Suprapubic skin (tissue), 4 donors: ENCODE measurements around the gene ENKD1. TPM values are rescaled to one million over a fixed set of nuclear protein-coding genes. Genes with fewer than 3 reads are reported as not detected.

ENCODE experiments used
- DNase-seq, 2 donors: peaks; one replicate each; pipeline ENCODE4 v3.0.0-alpha.2; 2019; ENCODE audit warnings: low spot score in 2 of 2
- H3K27ac ChIP-seq: fragments of 200-600 bp; sonication (generic); one replicate; pipeline ENCODE4 v1.5.1; 2019
- H3K27me3 ChIP-seq: fragments of 200-600 bp; sonication (generic); one replicate; pipeline ENCODE4 v1.5.1; 2019
- H3K36me3 ChIP-seq: fragments of 200-600 bp; sonication (generic); one replicate; pipeline ENCODE4 v1.5.1; 2019
- H3K4me1 ChIP-seq: fragments of 200-600 bp; sonication (generic); one replicate; pipeline ENCODE4 v1.5.1; 2019
- H3K4me3 ChIP-seq: fragments of 200-600 bp; sonication (generic); one replicate; pipeline ENCODE4 v1.5.1; 2019; ENCODE audit warnings: mild to moderate bottlenecking
- H3K9me3 ChIP-seq: fragments of 200-600 bp; sonication (generic); one replicate; pipeline ENCODE4 v1.5.1; 2019
- CTCF ChIP-seq, 2 donors: fragments of 200-600 bp in 1 of 2; fragments of 450-650 bp in 1 of 2; sonication (generic) in 1 of 2; IDR thresholded peaks; one replicate each; pipeline ENCODE4 v1.5.1; 2016 to 2019; ENCODE audit warnings: antibody characterized with exemption in 2 of 2, mild to moderate bottlenecking in 1 of 2, moderate library complexity in 1 of 2
- EP300 ChIP-seq: sonication (generic); formaldehyde crosslinking; IDR thresholded peaks from one replicate; pipeline ENCODE4 v1.6.1; 2017; ENCODE audit warnings: antibody characterized with exemption
- POLR2A ChIP-seq, 2 donors: fragments of 450-650 bp; IDR thresholded peaks; one replicate each; pipeline ENCODE4 v1.6.1; 2017; ENCODE audit warnings: antibody characterized with exemption in 2 of 2, mild to moderate bottlenecking in 2 of 2, moderate library complexity in 2 of 2
- POLR2AphosphoS5 ChIP-seq, 3 donors: sonication (generic); formaldehyde crosslinking; IDR thresholded peaks; one replicate each; pipeline ENCODE4 v1.6.1; 2017; ENCODE audit warnings: antibody characterized with exemption in 3 of 3
- WGBS: methylation state at CpG from one replicate; pipeline ENCODE4 v1.1.5; 2018; 5-methylcytosine and 5-hydroxymethylcytosine counted together
- total RNA-seq, 4 donors: library from RNA; depleted of rRNA; stranded (reverse); fragments of >200 nt; gene quantifications; one replicate each; pipeline ENCODE4 v1.1.0, GENCODE V29; 2016

ENKD1 gene
- total RNA-seq, 4 donors from 2014 or later = 10.1 to 33.6 (median 13.7) TPM

GRCh38 chr16:67613808-67614207, 52.7 kb downstream of the ENKD1 start:
- peaks cover 70% of the 10 kb centered on the region for H3K36me3 ChIP-seq
- no peaks in the 10 kb centered on the region for H3K27me3 ChIP-seq
- H3K27ac ChIP-seq = no peak overlapping the region
- no peaks in the 10 kb centered on the region for H3K4me1 ChIP-seq
- WGBS = 93% methylated on average over 10 of the region's 10 CpGs
- H3K4me3 ChIP-seq = no peak overlapping the region
- H3K9me3 ChIP-seq = no peaks in the 10 kb centered on the region
- DNase-seq = no peak
- TF ChIP-seq CTCF (IDR thresholded peaks at IDR 0.05) = no peak
- TF ChIP-seq POLR2AphosphoS5 (IDR thresholded peaks at IDR 0.05) = no peak
- no peak for TF ChIP-seq POLR2A (IDR thresholded peaks at IDR 0.05)
- no peak for TF ChIP-seq EP300

Other genes with a start within 250 kb of the ENKD1 start
- gene HSD11B2, start 235.6 kb downstream of the ENKD1 start, total RNA-seq = 100 to 1,000 TPM in 1 of 4 donors, 10 to 100 TPM in 3; 45.6 to 164 (median 69.1) TPM
- gene ATP6V0D1, start 185.6 kb downstream of the ENKD1 start, total RNA-seq = 100 to 1,000 TPM in 3 of 4 donors, 10 to 100 TPM in 1; 90.0 to 134 (median 110) TPM
- not detected for gene AGRP, start 183.2 kb downstream of the ENKD1 start, total RNA-seq
- gene RIPOR1, start 137.9 kb downstream of the ENKD1 start, total RNA-seq = 10 to 100 TPM; 20.6 to 41.5 (median 28.3) TPM
- 10 to 100 TPM; 36.2 to 50.1 (median 46.9) TPM for gene CTCF, start 104.2 kb downstream of the ENKD1 start, total RNA-seq
- 1 to 10 TPM in 1 of 4 donors, under 1 TPM in 3; 0.19 to 2.3 (median 0.51) TPM for gene CARMIL2, start 21.6 kb downstream of the ENKD1 start, total RNA-seq
- 10 to 100 TPM; 17.6 to 33.9 (median 22.3) TPM for gene ACD, start 6.5 kb downstream of the ENKD1 start, total RNA-seq
- gene PARD6A, start 5.8 kb downstream of the ENKD1 start, total RNA-seq = 1 to 10 TPM; 2.3 to 4.3 (median 3.4) TPM
- gene C16orf86, start 64 bp upstream of the ENKD1 start, total RNA-seq = 1 to 10 TPM; 2.1 to 6.8 (median 3.6) TPM
- gene GFOD2, start 52.6 kb upstream of the ENKD1 start, total RNA-seq = 10 to 100 TPM; 18.3 to 31.1 (median 25.9) TPM
- 10 to 100 TPM; 18.4 to 35.2 (median 27.6) TPM for gene RANBP10, start 139.8 kb upstream of the ENKD1 start, total RNA-seq
- 1 to 10 TPM in 2 of 4 donors, under 1 TPM in 2; 0.34 to 1.4 (median 0.87) TPM for gene TSNAXIP1, start 140.1 kb upstream of the ENKD1 start, total RNA-seq
- 10 to 100 TPM; 45.7 to 92.0 (median 76.4) TPM for gene THAP11, start 175.6 kb upstream of the ENKD1 start, total RNA-seq
- gene NUTF2, start 180.2 kb upstream of the ENKD1 start, total RNA-seq = 100 to 1,000 TPM; 101 to 161 (median 113) TPM
- gene CENPT, start 180.9 kb upstream of the ENKD1 start, total RNA-seq = 100 to 1,000 TPM; 140 to 311 (median 201) TPM
- gene EDC4, start 206.3 kb upstream of the ENKD1 start, total RNA-seq = 100 to 1,000 TPM in 1 of 4 donors, 10 to 100 TPM in 3; 59.5 to 110 (median 68.0) TPM
- gene NRN1L, start 218.1 kb upstream of the ENKD1 start, total RNA-seq = 1 to 10 TPM in 3 of 4 donors, not detected in 1; 4.3 to 5.6 (median 4.7) TPM
- gene PSKH1, start 226.5 kb upstream of the ENKD1 start, total RNA-seq = 10 to 100 TPM; 16.4 to 26.9 (median 24.5) TPM